Sigmoid colon (tissue), 7 donors: ENCODE data around the gene CST9. TPM values are rescaled to one million over a fixed set of nuclear protein-coding genes. Genes with fewer than 3 reads are reported as not detected.

Experiments used
- DNase-seq: peaks from one replicate; pipeline ENCODE4 v3.0.0-alpha.2; 2019
- H3K27ac ChIP-seq, 4 donors: fragments of 200-600 bp; sonication (generic); one replicate each; pipeline ENCODE4 v1.5.1; 2016 to 2019; ENCODE audit warnings: mild to moderate bottlenecking in 1 of 4
- H3K27me3 ChIP-seq, 3 donors: fragments of 200-600 bp; sonication (generic); one replicate each; pipeline ENCODE4 v1.5.1; 2019; ENCODE audit warnings: mild to moderate bottlenecking in 1 of 3
- H3K36me3 ChIP-seq, 4 donors: fragments of 200-600 bp; sonication (generic); one replicate each; pipeline ENCODE4 v1.5.1; 2016 to 2019
- H3K4me1 ChIP-seq, 4 donors: fragments of 200-600 bp; sonication (generic); one replicate each; pipeline ENCODE4 v1.5.1; 2017 to 2019
- H3K4me3 ChIP-seq, 4 donors: fragments of 200-600 bp; sonication (generic); one replicate each; pipeline ENCODE4 v1.5.1; 2017 to 2019; ENCODE audit warnings: mild to moderate bottlenecking in 2 of 4, moderate library complexity in 1 of 4
- H3K9me3 ChIP-seq, 4 donors: fragments of 200-600 bp in 3 of 4; sonication (generic) in 3 of 4; one replicate each; pipeline versions ENCODE4 v1.5.1 to v1.6.1; 2013 to 2019
- CTCF ChIP-seq, 4 experiments: fragments of 450-650 bp in 3 of 4; fragments of 200-600 bp in 1 of 4; IDR thresholded peaks; one replicate each; pipeline ENCODE4 v1.5.1; 2016 to 2019; ENCODE audit warnings: antibody characterized with exemption in 4 of 4, mild to moderate bottlenecking in 3 of 4, moderate library complexity in 2 of 4
- EP300 ChIP-seq, 4 donors: sonication (generic); formaldehyde crosslinking; IDR thresholded peaks; one replicate each; pipeline ENCODE4 v1.6.1; 2017; ENCODE audit warnings: antibody characterized with exemption in 4 of 4
- POLR2A ChIP-seq, 2 donors: fragments of 450-650 bp; IDR thresholded peaks; one replicate each; pipeline ENCODE4 v1.6.1; 2016; ENCODE audit warnings: antibody characterized with exemption in 2 of 2, mild to moderate bottlenecking in 2 of 2, moderate library complexity in 2 of 2
- POLR2AphosphoS5 ChIP-seq, 4 donors: sonication (generic); formaldehyde crosslinking; IDR thresholded peaks; one replicate each; pipeline ENCODE4 v1.6.1; 2017; ENCODE audit warnings: antibody characterized with exemption in 4 of 4
- WGBS, 2 donors: extraction: QIAGEN DNeasy Blood & Tissue Kit; methylation state at CpG; one replicate each; pipeline ENCODE4 v1.1.7; 2013; 5-methylcytosine and 5-hydroxymethylcytosine counted together
- intact Hi-C: fragments of 100-400 bp; cut with DNase I; formaldehyde crosslinking; loops from one replicate; pipeline ENCODE4 v1.15.1; 2023
- polyA plus RNA-seq, 3 donors: library from polyadenylated mRNA; stranded (reverse); fragments of 200-250 nt; gene quantifications; one replicate each; pipeline ENCODE4 v1.2.3, GENCODE V29; 2013
- total RNA-seq, 4 donors: library from RNA; depleted of rRNA; stranded (reverse); fragments of >200 nt; gene quantifications; one replicate each; pipeline ENCODE4 v1.1.0, GENCODE V29; 2016
- donor health status: healthy with polysubstance abuse.
- donor health status: Bipolar disorder and iron deficiency.
- donor health status: healthy.

The CST9 gene
- total and polyA plus RNA-seq, 7 donors: not detected

- H3K9me3 ChIP-seq: no peaks in the 10 kb centered on the region
- peaks cover 0 to 29% (median 13%) of the 10 kb centered on the region in 4 donors for H3K4me1 ChIP-seq
- WGBS, 2 donors: 82 to 86% methylated on average over 18 of the region's 18 CpGs
- H3K36me3 ChIP-seq: no peaks in the 10 kb centered on the region
- H3K4me3 ChIP-seq: no peak overlapping the region
- DNase-seq: no peak
- TF ChIP-seq EP300 (IDR thresholded peaks at IDR 0.05): no peak
- no peak for TF ChIP-seq POLR2A (IDR thresholded peaks at IDR 0.05)
- no peak for TF ChIP-seq CTCF (IDR thresholded peaks at IDR 0.05)
- no peak for TF ChIP-seq POLR2AphosphoS5 (IDR thresholded peaks at IDR 0.05)
- H3K27me3 ChIP-seq: no peaks in the 10 kb centered on the region
- no peak overlapping the region for H3K27ac ChIP-seq
- intact Hi-C loops: no loop called here
Measured at GRCh38 chr20:23608251-23608846, 2.6 kb upstream of the CST9 start.

- 88 to 93% methylated on average over 14 of the region's 14 CpGs for WGBS, 2 donors
- peaks cover 0 to 22% (median 6%) of the 10 kb centered on the region in 4 donors for H3K4me1 ChIP-seq
- H3K36me3 ChIP-seq: no peaks in the 10 kb centered on the region
- intact Hi-C loops: loop anchor here (2.0 kb wide), 2 partner anchors 165 to 257 kb away; partner anchors contain the start of gene NXT1
- H3K27ac ChIP-seq: no peak overlapping the region
- H3K9me3 ChIP-seq: no peaks in the 10 kb centered on the region
- TF ChIP-seq POLR2A (IDR thresholded peaks at IDR 0.05): no peak
- no peak for TF ChIP-seq CTCF (IDR thresholded peaks at IDR 0.05)
- no peak for TF ChIP-seq POLR2AphosphoS5 (IDR thresholded peaks at IDR 0.05)
- TF ChIP-seq EP300 (IDR thresholded peaks at IDR 0.05): no peak
- H3K27me3 ChIP-seq: no peaks in the 10 kb centered on the region
- DNase-seq: no peak
- no peak overlapping the region for H3K4me3 ChIP-seq
Measured at GRCh38 chr20:23607497-23608245, 2.0 kb upstream of the CST9 start.

GRCh38 chr20:23606652-23607049 is 934 bp upstream of the CST9 start:
- no peaks in the 10 kb centered on the region for H3K36me3 ChIP-seq
- intact Hi-C loops: loop anchor here (2.0 kb wide), 2 partner anchors 164 to 256 kb away; partner anchors contain the start of gene NXT1
- no peaks in the 10 kb centered on the region for H3K9me3 ChIP-seq
- peaks cover 0 to 14% (median 3%) of the 10 kb centered on the region in 4 donors for H3K4me1 ChIP-seq
- peak overlapping the region in 1 of 4 donors; percentile 11 for H3K27ac ChIP-seq
- no peaks in the 10 kb centered on the region for H3K27me3 ChIP-seq
- TF ChIP-seq POLR2AphosphoS5 (IDR thresholded peaks at IDR 0.05) (peak in 1 of 4 donors; percentile 21), EP300 (IDR thresholded peaks at IDR 0.05) (no peak), POLR2A (IDR thresholded peaks at IDR 0.05) (no peak), CTCF (IDR thresholded peaks at IDR 0.05) (peak; percentile 65 to 95 (median 84))
- H3K4me3 ChIP-seq: no peak overlapping the region
- DNase-seq: peak; percentile 89
- 10% methylated on average over 9 of the region's 9 CpGs for WGBS, 2 donors

- no peak overlapping the region for H3K27ac ChIP-seq
- H3K27me3 ChIP-seq: no peaks in the 10 kb centered on the region
- no peaks in the 10 kb centered on the region for H3K36me3 ChIP-seq
- peaks cover 0 to 8% (median 3%) of the 10 kb centered on the region in 4 donors for H3K4me1 ChIP-seq
- intact Hi-C loops: no loop called here
- no peak overlapping the region for H3K4me3 ChIP-seq
- DNase-seq: no peak
- TF ChIP-seq POLR2A (IDR thresholded peaks at IDR 0.05): no peak
- no peak for TF ChIP-seq POLR2AphosphoS5 (IDR thresholded peaks at IDR 0.05)
- no peak for TF ChIP-seq EP300 (IDR thresholded peaks at IDR 0.05)
- no peak for TF ChIP-seq CTCF (IDR thresholded peaks at IDR 0.05)
- H3K9me3 ChIP-seq: no peaks in the 10 kb centered on the region
- 80 to 81% methylated on average over 1 of the region's 1 CpG for WGBS, 2 donors
Measured at GRCh38 chr20:23604306-23604705, 1.4 kb downstream of the CST9 start.
